GM12878 (cell line): Measurements from ENCODE around the gene SURF4. TPM values are rescaled to one million over a fixed set of nuclear protein-coding genes. Genes with fewer than 3 reads are reported as not detected.

Experiments used
- ATF3 ChIP-seq: IDR thresholded peaks from 2 replicates; pipeline ENCODE4 v1.6.1; 2011; ENCODE audit warnings: low read depth, mild to moderate bottlenecking, low read length, moderate library complexity, borderline replicate concordance; ENCODE audit errors: extremely low read depth
- ATF7 ChIP-seq: fragments of 450-650 bp; IDR thresholded peaks from 2 replicates; pipeline ENCODE4 v1.6.1; 2016; ENCODE audit warnings: low read depth, mild to moderate bottlenecking
- BCL11A ChIP-seq: IDR thresholded peaks from 2 replicates; pipeline ENCODE4 v1.6.1; 2011; ENCODE audit warnings: low read depth, low read length
- BCL3 ChIP-seq: IDR thresholded peaks from 2 replicates; pipeline ENCODE4 v1.6.1; 2011; ENCODE audit warnings: borderline replicate concordance, low read depth, mild to moderate bottlenecking, moderate library complexity, low read length; ENCODE audit not compliant: insufficient read depth, poor library complexity, severe bottlenecking
- EZH2 ChIP-seq: IDR thresholded peaks from 2 replicates; pipeline ENCODE4 v1.6.1; 2012; ENCODE audit warnings: low read depth, mild to moderate bottlenecking, control low read depth, inconsistent platforms, low read length, borderline replicate concordance; ENCODE audit not compliant: control insufficient read depth
- IKZF1 ChIP-seq: fragments of 450-650 bp; conservative IDR thresholded peaks from 2 replicates; pipeline ENCODE4 v1.6.1; 2017; ENCODE audit warnings: antibody characterized with exemption, mild to moderate bottlenecking
- IRF3 ChIP-seq: fragments of 450-650 bp; IDR thresholded peaks from 2 replicates; pipeline ENCODE4 v1.6.1; 2014; ENCODE audit warnings: mild to moderate bottlenecking
- MYB ChIP-seq: fragments of 150-350 bp; IDR thresholded peaks from 2 replicates; pipeline ENCODE4 v1.6.1; 2014; ENCODE audit warnings: mild to moderate bottlenecking, low read depth, low read length, borderline replicate concordance
- PRDM15 ChIP-seq: fragments of 450-650 bp; formaldehyde crosslinking; IDR thresholded peaks from 2 replicates; pipeline ENCODE4 v1.4.0; 2020; ENCODE audit warnings: mild to moderate bottlenecking, moderate library complexity
- RFX5 ChIP-seq: IDR thresholded peaks from 2 replicates; pipeline ENCODE4 v1.6.1; 2011; ENCODE audit warnings: low read depth, low read length, improper control_type of control experiment
- SKIL ChIP-seq: fragments of 450-650 bp; IDR thresholded peaks from 2 replicates; pipeline ENCODE4 v1.6.1; 2017; ENCODE audit warnings: mild to moderate bottlenecking, low read depth, inconsistent platforms; ENCODE audit not compliant: poor library complexity, severe bottlenecking
- SMARCA5 ChIP-seq: fragments of 450-650 bp; IDR thresholded peaks from 2 replicates; pipeline ENCODE4 v1.6.1; 2017; ENCODE audit warnings: mild to moderate bottlenecking
- SUPT20H ChIP-seq: IDR thresholded peaks from 2 replicates; pipeline ENCODE4 v1.6.1; 2011; ENCODE audit warnings: low read depth, mild to moderate bottlenecking, low read length, moderate library complexity, borderline replicate concordance; ENCODE audit not compliant: control insufficient read depth
- SUZ12 ChIP-seq: fragments of 200-600 bp; sonication (generic); IDR thresholded peaks from one replicate; pipeline ENCODE4 v1.6.1; 2018; ENCODE audit warnings: antibody characterized with exemption, mild to moderate bottlenecking; ENCODE audit not compliant: unreplicated experiment
- polyA plus RNA-seq, 11 experiments: library from polyadenylated mRNA; depleted of rRNA in 4 of 11; unstranded in 6 of 11; stranded (reverse) in 5 of 11; fragments of >200 nt; fragmentation: Nextera tagmentation in 4 of 11; fragmentation: Illumina TruSeq in 1 of 11; extraction: Ambion mirVana in 4 of 11; extraction: Trizol in 1 of 11; gene quantifications; 1 replicate in 1 of 11; 2 replicates in 10 of 11; pipeline versions ENCODE4 v1.2.1 to v1.2.3, GENCODE V29; 2011 to 2016; ENCODE audit warnings: inconsistent platforms in 2 of 11, missing spikeins in 2 of 11, low read depth in 1 of 11
- total RNA-seq, 4 experiments: library from RNA; depleted of rRNA in 3 of 4; stranded (reverse); fragments of >200 nt in 3 of 4; fragmentation: Illumina TruSeq in 1 of 4; extraction: Trizol in 1 of 4; gene quantifications; 2 replicates each; pipeline versions ENCODE4 v1.2.1 to v1.2.3, GENCODE V29; 2013 to 2021
- TF ChIP-seq, protein P1 (sequence below): fragments of 150-350 bp; IDR thresholded peaks from 2 replicates; pipeline ENCODE4 v1.6.1; 2014; ENCODE audit warnings: mild to moderate bottlenecking, low read depth, low read length

The SURF4 gene
- total and polyA plus RNA-seq, 10 of the 15 experiments (the other 5 are each of a cell fraction or from before 2014, with no cell fraction given): 6.4 to 134 (median 78.7) TPM

- TF ChIP-seq, protein P1, sequence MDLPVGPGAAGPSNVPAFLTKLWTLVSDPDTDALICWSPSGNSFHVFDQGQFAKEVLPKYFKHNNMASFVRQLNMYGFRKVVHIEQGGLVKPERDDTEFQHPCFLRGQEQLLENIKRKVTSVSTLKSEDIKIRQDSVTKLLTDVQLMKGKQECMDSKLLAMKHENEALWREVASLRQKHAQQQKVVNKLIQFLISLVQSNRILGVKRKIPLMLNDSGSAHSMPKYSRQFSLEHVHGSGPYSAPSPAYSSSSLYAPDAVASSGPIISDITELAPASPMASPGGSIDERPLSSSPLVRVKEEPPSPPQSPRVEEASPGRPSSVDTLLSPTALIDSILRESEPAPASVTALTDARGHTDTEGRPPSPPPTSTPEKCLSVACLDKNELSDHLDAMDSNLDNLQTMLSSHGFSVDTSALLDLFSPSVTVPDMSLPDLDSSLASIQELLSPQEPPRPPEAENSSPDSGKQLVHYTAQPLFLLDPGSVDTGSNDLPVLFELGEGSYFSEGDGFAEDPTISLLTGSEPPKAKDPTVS: no peak
- TF ChIP-seq ATF7: peak; percentile 82
- TF ChIP-seq MYB: 0 out of 2 replicates have a peak, but pooled peaks have one; percentile 60
- TF ChIP-seq EZH2: no peak
- no peak for TF ChIP-seq IRF3
- no peak for TF ChIP-seq SUZ12
- TF ChIP-seq SMARCA5: peak; percentile 41; the same call in 1 of the 2 replicates
- peak; percentile 83 for TF ChIP-seq IKZF1
- peak; percentile 16; the same call in 1 of the 2 replicates for TF ChIP-seq RFX5
- TF ChIP-seq BCL11A: no peak
- peak; percentile 46 for TF ChIP-seq SKIL
- TF ChIP-seq PRDM15 (CRISPR knock-in tag): no peak
- TF ChIP-seq ATF3: no peak
- TF ChIP-seq SUPT20H: no peak
- TF ChIP-seq BCL3: no peak
These were observed 46.0 kb upstream of the SURF4 start, which contains the start of gene ADAMTS13 (continued) for GRCh38 chr9:133421615-133422542.
